NOMO-1 treated with DMSO at 0.1 percent for 48 hours (cell line): Measurements from ENCODE around the gene GTF3C5.

Experiments
- DNase-seq: peaks from one replicate; lab custom pipeline; 2025; ENCODE audit not compliant: unreplicated experiment; lab: John Stamatoyannopoulos, UW

The GTF3C5 gene

GRCh38 chr9:133106511-133107244, 75.9 kb downstream of the GTF3C5 start:
- DNase-seq = no peak

DNA sequence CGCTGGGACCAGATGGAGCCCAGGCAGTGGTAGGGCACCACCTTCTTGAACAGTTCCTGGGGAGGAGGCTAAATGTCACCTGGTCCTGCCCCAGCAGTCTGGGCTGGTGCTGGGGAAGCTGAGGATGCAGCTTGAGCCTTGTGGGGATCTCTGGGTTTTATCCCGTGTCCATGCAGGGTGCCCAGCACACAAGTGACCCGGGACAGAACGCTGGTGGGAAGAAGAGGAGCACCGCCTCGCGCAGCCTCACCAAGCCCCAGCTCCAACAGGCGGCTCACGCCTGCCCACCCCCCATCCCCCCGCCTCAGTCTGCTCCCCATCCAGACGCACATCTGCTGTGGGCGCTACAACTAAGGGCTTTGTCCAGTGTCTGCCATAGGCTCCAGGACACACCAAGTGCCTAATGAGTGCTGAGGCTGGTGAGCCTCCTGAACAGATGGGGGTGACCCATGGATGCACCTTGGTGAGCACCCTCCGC, 76.5 kb downstream of the GTF3C5 start:
- DNase-seq = no peak
